GM18858 (cell line): ENCODE data around the gene UGT2B11.
A peak's percentile ranks its signal among the peaks of the same experiment; 100 is the strongest.
"Not testable (repeated sequence)": the region's sequence is repeated elsewhere in the genome, so short reads cannot be mapped to it uniquely, and the experiment has no call there.

Experiments
- ATAC-seq: cut with Tn5 transposase; IDR thresholded peaks from one replicate; pipeline ENCODE4 v1.9.1; 2021; ENCODE audit not compliant: unreplicated experiment

UGT2B11 gene

DNA sequence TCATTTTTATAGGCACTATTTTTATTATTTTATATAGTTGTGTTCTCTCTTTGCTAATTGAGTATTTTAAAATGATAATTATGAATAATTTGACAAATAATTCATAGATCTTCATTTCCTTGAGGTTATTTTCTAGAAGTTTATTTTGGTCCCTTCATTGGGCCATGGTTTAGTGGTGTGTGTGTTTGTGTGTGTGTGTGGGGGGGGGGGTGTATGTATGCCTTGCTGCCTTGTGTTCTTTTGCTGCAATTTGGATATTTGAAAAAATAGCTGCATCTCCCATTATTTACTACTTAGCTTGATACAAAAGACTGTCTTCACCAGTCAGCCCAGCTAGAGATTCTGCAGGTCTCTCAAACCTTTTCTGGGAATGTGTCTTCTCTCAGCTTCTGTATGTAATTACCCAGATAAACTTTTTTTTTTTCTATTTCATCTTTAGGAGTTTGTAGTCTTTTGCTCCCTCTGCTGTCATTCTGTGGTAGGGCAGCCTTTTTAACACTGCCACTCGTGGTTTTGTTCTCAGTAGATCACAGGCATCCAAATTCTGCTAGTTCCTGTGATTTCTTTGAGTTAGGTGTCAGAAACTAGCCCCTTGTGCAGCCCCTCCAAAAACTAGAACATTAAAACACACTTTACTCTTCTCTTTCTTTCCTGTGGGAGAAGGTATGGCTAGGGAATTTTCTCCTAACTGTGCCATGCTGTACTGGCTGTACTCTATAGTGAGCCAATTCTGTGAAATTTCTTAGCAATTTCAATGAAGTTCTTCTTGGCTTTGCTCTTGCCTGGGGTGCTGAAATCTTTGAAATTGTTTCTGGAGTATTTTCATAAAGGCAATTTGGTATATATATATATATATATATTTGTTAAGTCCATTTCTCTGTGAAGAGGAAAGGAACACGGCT is 44.1 kb downstream of the UGT2B11 start:
- peak; percentile 77 for ATAC-seq

DNA sequence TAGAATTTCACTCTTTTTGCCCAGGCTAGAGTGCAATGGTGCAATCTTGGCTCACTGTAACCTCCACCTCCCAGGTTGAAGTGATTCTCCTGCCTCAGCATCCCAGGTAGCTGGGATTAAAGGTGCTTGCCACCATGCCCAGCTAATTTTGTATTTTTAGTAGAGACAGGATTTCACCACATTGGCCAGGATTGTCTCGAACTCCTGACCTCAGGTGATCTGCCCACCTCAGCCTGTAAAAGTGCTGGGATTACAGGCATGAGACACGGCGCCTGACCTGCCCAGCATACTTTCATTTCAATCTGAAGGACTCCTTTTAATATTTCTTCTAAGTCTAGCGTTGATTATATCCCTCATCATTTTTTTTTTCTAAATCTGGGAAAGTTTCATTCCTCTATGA is 45.4 kb downstream of the UGT2B11 start:
- ATAC-seq, result not testable (repeated sequence)

DNA sequence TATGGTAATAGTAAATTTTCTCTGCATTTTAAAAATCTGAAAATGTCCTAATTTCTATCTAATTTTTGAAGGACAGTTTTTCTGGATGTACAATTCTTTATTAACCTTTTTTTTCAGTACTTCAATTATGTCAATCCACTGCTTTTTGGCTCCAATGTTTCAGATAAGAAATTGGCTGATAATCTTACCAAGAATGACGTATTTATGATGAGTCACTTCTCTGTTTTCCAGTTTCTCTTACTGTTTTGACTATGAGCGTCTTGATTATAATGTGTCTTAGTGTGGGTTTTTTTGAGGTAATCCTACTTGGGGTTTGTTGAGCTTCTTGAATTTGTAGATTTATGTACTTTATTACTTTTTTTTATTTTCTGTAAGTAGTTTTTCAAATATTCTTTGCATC is 47.2 kb downstream of the UGT2B11 start:
- no peak for ATAC-seq

DNA sequence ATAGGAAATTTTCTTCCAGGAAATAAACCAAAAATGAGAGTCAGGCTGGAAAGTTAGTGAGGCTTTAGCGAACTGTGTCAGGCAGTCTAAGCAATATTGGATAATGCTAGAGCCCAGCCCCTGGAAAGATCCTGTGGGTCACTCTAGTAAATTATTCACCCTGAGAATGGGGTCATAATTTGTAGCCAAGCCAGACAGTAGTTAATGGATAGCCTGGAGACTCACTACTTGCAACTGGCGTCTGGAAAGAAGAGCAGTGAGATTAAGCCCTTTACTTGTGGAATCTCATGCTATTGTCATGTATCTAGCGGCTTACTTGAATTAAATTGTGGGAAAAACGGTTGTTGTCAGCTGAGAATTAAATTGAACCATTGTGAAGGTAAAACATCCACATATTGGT is 48.2 kb downstream of the UGT2B11 start:
- ATAC-seq, result not testable (repeated sequence)

DNA sequence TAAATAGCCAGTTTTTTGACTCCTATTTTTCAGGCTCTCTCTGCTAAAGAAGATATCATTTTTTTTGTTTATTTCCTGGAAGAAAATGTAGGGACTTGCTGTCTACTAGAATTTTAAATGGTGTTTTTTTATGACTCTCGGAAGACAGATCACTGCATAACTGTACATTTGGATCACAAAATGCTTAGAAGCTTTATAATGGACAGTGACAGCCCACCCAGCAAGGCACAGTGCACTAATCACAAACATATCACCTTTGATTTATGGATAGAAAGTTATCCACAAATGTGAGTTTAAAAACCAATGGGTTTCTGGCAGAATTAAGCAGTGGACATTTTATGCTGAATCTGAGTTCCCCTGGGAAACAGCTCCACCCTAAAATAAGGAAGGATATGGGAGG is 48.8 kb downstream of the UGT2B11 start:
- ATAC-seq, result not testable (repeated sequence)

DNA sequence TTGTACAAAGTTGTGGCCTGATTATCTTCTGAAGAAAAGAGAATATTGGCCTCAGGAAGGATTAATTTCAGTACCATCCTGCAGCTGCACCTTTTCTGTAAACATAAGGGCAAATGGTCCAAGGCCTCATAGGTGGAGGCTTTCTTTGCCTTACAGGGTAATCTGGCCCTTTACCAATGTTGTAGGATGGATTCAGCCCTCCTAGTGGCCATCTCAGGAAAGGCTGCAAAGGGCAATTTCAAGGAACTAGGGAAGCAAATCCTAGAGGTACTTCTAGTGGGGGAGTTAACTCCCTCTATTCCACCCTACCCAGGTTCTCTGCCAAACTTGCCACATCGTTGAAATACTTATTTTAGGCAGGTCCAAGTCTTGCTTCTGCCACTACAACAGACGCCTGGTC is 57.6 kb downstream of the UGT2B11 start:
- ATAC-seq, result no peak

DNA sequence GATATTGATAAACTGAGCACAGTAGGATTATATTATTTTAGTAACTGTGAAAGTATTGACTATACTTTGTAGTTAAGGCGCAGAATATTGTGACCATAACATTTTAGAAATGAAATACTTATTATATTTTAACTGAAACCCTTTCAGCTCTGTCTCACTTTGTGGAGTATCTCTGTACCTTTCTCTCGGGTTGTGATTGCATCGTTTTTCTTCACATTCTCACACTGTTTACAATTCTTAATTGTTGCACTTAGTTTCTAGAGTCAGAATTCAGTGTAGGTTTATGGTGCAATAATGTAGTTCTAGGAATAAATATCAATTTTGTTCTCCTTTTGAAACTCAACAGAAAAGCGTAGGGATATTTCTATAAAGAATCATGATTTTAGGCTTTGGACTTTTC is 60.5 kb downstream of the UGT2B11 start:
- no peak for ATAC-seq
